MCF 10A (cell line): ENCODE measurements around the gene SCAF8. TPM values are rescaled to one million over a fixed set of nuclear protein-coding genes. Genes with fewer than 3 reads are reported as not detected.
A peak's percentile ranks its signal among the peaks of the same experiment; 100 is the strongest.

ENCODE experiments used
- BruUV-seq: library from RNA; stranded (reverse); fragments of 400-500 nt; replicated peaks from 2 replicates; lab custom pipeline; 2021; lab: Mats Ljungman, UMichigan
- CTCF ChIA-PET: fragments of 300-600 bp; sonication (Branson Sonifier 250); formaldehyde crosslinking; extraction: SDS; loops from one replicate; lab custom pipeline; 2021; ENCODE audit warnings: antibody characterized with exemption, inconsistent platforms; lab: Yijun Ruan, JAX
- POLR2A ChIA-PET: fragments of 300-600, 350-650 bp; sonication (Branson Sonifier 250); formaldehyde crosslinking; extraction: SDS; loops from one replicate; lab custom pipeline; 2020; ENCODE audit warnings: antibody characterized with exemption, inconsistent platforms; lab: Yijun Ruan, JAX
- DNase-seq: peaks from one replicate; pipeline ENCODE4 v3.0.0-alpha.2; 2018; ENCODE audit not compliant: unreplicated experiment
- H3K27ac Mint-ChIP-seq: one replicate; pipeline ENCODE4 v1.8.0; 2022; ENCODE audit warnings: mild to moderate bottlenecking, low read depth, mixed read lengths; ENCODE audit not compliant: unreplicated experiment
- H3K27me3 Mint-ChIP-seq: one replicate; pipeline ENCODE4 v1.8.0; 2022; ENCODE audit warnings: mixed read lengths; ENCODE audit not compliant: insufficient read depth, unreplicated experiment
- H3K36me3 Mint-ChIP-seq: one replicate; pipeline ENCODE4 v1.8.0; 2022; ENCODE audit warnings: mild to moderate bottlenecking, moderate library complexity, mixed read lengths; ENCODE audit not compliant: insufficient read depth, unreplicated experiment
- H3K4me1 Mint-ChIP-seq: one replicate; pipeline ENCODE4 v1.8.0; 2022; ENCODE audit warnings: mixed read lengths; ENCODE audit not compliant: insufficient read depth, unreplicated experiment
- H3K4me3 Mint-ChIP-seq: one replicate; pipeline ENCODE4 v1.8.0; 2022; ENCODE audit warnings: mild to moderate bottlenecking, moderate library complexity, mixed read lengths; ENCODE audit not compliant: unreplicated experiment
- H3K9me3 Mint-ChIP-seq: one replicate; pipeline ENCODE4 v1.8.0; 2022; ENCODE audit warnings: mixed read lengths; ENCODE audit not compliant: unreplicated experiment
- CTCF ChIP-seq: fragments of 200-600 bp; IDR thresholded peaks from one replicate; pipeline ENCODE4 v1.8.0; 2022; ENCODE audit warnings: antibody characterized with exemption, mild to moderate bottlenecking; ENCODE audit not compliant: unreplicated experiment
- intact Hi-C: fragments of 100-400 bp; cut with micrococcal nuclease; formaldehyde crosslinking; loops from 2 replicates; pipeline ENCODE4 v1.14.1; 2022
- total RNA-seq: library from RNA; stranded (reverse); gene quantifications from 2 replicates; pipeline ENCODE4 v1.2.3, GENCODE V29; 2022

Gene SCAF8
- total RNA-seq, 1 experiment from 2014 or later: 49.2 TPM

- Mint-ChIP-seq H3K27me3 (no peaks in the 10 kb centered on the region), H3K27ac (no peak overlapping the region), H3K4me3 (peak overlapping the region; percentile 32), H3K4me1 (peaks cover 10% of the 10 kb centered on the region), H3K36me3 (peaks cover 58% of the 10 kb centered on the region), H3K9me3 (no peaks in the 10 kb centered on the region)
- CTCF ChIA-PET: interaction anchor here (0.6 kb wide), 1 partner anchor 72 kb away, joined by 3 read pairs; no protein-coding TSS in a partner anchor
- TF ChIP-seq CTCF: no peak
- POLR2A ChIA-PET: interaction anchor here (0.9 to 1.1 kb wide), 2 partner anchors 9 to 23 kb away, joined by 3 to 5 read pairs; no protein-coding TSS in a partner anchor
- no TSS peak for BruUV-seq
- peak; percentile 58 for DNase-seq
- intact Hi-C loops: no loop called here
Observed at GRCh38 chr6:154791556-154792317, 58.5 kb downstream of the SCAF8 start.

GRCh38 chr6:154792325-154792724 is 59.1 kb downstream of the SCAF8 start:
- BruUV-seq: no TSS peak
- no peak overlapping the region for H3K27ac Mint-ChIP-seq
- peaks cover 59% of the 10 kb centered on the region for H3K36me3 Mint-ChIP-seq
- ChIA-PET CTCF (no interaction called here), POLR2A (no interaction called here)
- no peak for TF ChIP-seq CTCF
- DNase-seq: no peak
- H3K27me3 Mint-ChIP-seq: no peaks in the 10 kb centered on the region
- peaks cover 10% of the 10 kb centered on the region for H3K4me1 Mint-ChIP-seq
- intact Hi-C loops: no loop called here
- H3K4me3 Mint-ChIP-seq: peak overlapping the region; percentile 32
- no peaks in the 10 kb centered on the region for H3K9me3 Mint-ChIP-seq

- no peak for TF ChIP-seq CTCF
- CTCF ChIA-PET: no interaction called here
- Mint-ChIP-seq H3K9me3 (no peaks in the 10 kb centered on the region), H3K36me3 (peaks cover 61% of the 10 kb centered on the region), H3K4me1 (peaks cover 10% of the 10 kb centered on the region), H3K4me3 (no peak overlapping the region), H3K27ac (no peak overlapping the region), H3K27me3 (no peaks in the 10 kb centered on the region)
- POLR2A ChIA-PET: no interaction called here
- intact Hi-C loops: no loop called here
- no TSS peak for BruUV-seq
- peak; percentile 52 for DNase-seq
Observed at GRCh38 chr6:154792761-154793160, 59.5 kb downstream of the SCAF8 start.

GRCh38 chr6:154796484-154796883 is 63.3 kb downstream of the SCAF8 start:
- H3K4me1 Mint-ChIP-seq: peaks cover 15% of the 10 kb centered on the region
- BruUV-seq: no TSS peak
- no peak for DNase-seq
- no peaks in the 10 kb centered on the region for H3K27me3 Mint-ChIP-seq
- no peaks in the 10 kb centered on the region for H3K9me3 Mint-ChIP-seq
- no peak overlapping the region for H3K4me3 Mint-ChIP-seq
- TF ChIP-seq CTCF: no peak
- H3K36me3 Mint-ChIP-seq: peaks cover 68% of the 10 kb centered on the region
- CTCF ChIA-PET: no interaction called here
- no peak overlapping the region for H3K27ac Mint-ChIP-seq
- intact Hi-C loops: no loop called here
- POLR2A ChIA-PET: interaction anchor here (0.6 to 1.3 kb wide), 2 partner anchors 9 to 48 kb away, joined by 4 read pairs; no protein-coding TSS in a partner anchor
